Heart left ventricle (tissue), 16 donors: Measurements from ENCODE around the gene TRAIP. TPM values are rescaled to one million over a fixed set of nuclear protein-coding genes. Genes with fewer than 3 reads are reported as not detected.
A peak's percentile ranks its signal among the peaks of the same experiment; 100 is the strongest.

Experiments
- ATAC-seq, 4 donors: fragments of 200-7000 bp; cut with Tn5 transposase; one replicate each; pipeline ENCODE4 v1.9.1; 2020 to 2022; ENCODE audit warnings: moderate library complexity in 4 of 4, mild to moderate bottlenecking in 3 of 4, moderate number of reproducible peaks in 1 of 4
- DNase-seq, 5 donors: peaks; one replicate each; pipeline ENCODE4 v3.0.0-alpha.2; 2020
- H3K27ac ChIP-seq, 12 donors: fragments of 200-600 bp; sonication (generic) in 4 of 12; one replicate each; pipeline versions ENCODE4 v1.5.0 to v1.8.0; 2016 to 2022; ENCODE audit warnings: mild to moderate bottlenecking in 2 of 12
- H3K27me3 ChIP-seq, 9 donors: fragments of 200-600 bp; sonication (generic) in 2 of 9; one replicate each; pipeline versions ENCODE4 v1.5.1 to v1.8.0; 2016 to 2022; ENCODE audit warnings: mild to moderate bottlenecking in 3 of 9
- H3K36me3 ChIP-seq, 9 donors: fragments of 200-600 bp; sonication (generic) in 2 of 9; one replicate each; pipeline versions ENCODE4 v1.5.0 to v1.8.0; 2018 to 2022; ENCODE audit warnings: mild to moderate bottlenecking in 2 of 9
- H3K4me1 ChIP-seq, 12 donors: fragments of 200-600 bp; sonication (generic) in 4 of 12; one replicate each; pipeline versions ENCODE4 v1.5.0 to v1.8.0; 2016 to 2022; ENCODE audit warnings: mild to moderate bottlenecking in 3 of 12
- H3K4me3 ChIP-seq, 12 donors: fragments of 200-600 bp; sonication (generic) in 4 of 12; one replicate each; pipeline versions ENCODE4 v1.5.0 to v1.8.0; 2017 to 2022; ENCODE audit warnings: mild to moderate bottlenecking in 9 of 12, moderate library complexity in 4 of 12
- H3K9me3 ChIP-seq, 12 donors: fragments of 200-600 bp; sonication (generic) in 4 of 12; one replicate each; pipeline versions ENCODE4 v1.5.0 to v1.8.0; 2016 to 2022; ENCODE audit warnings: mild to moderate bottlenecking in 1 of 12
- CTCF ChIP-seq, 12 donors: fragments of 200-600 bp; sonication (generic) in 4 of 12; IDR thresholded peaks; one replicate each; pipeline versions ENCODE4 v1.5.0 to v1.8.0; 2018 to 2022; ENCODE audit warnings: antibody characterized with exemption in 12 of 12, mild to moderate bottlenecking in 5 of 12
- POLR2A ChIP-seq, 2 donors: fragments of 450-650 bp; IDR thresholded peaks; one replicate each; pipeline ENCODE4 v1.6.1; 2017; ENCODE audit warnings: antibody characterized with exemption in 2 of 2, mild to moderate bottlenecking in 2 of 2, moderate library complexity in 2 of 2
- WGBS, 4 donors: extraction: QIAGEN DNeasy Blood & Tissue Kit in 2 of 4; methylation state at CpG; one replicate each; pipeline versions ENCODE4 v1.1.5 to v1.1.7; 2013 to 2018; 5-methylcytosine and 5-hydroxymethylcytosine counted together
- intact Hi-C, 10 donors: fragments of 100-400 bp; cut with DNase I; formaldehyde crosslinking; loops; one replicate each; pipeline versions ENCODE4 v1.11.1 to v1.14.2; 2022
- polyA plus RNA-seq, 2 donors: library from polyadenylated mRNA; stranded (reverse); fragments of 200-250 nt; gene quantifications; one replicate each; pipeline ENCODE4 v1.2.3, GENCODE V29; 2013
- total RNA-seq, 9 donors: library from RNA; depleted of rRNA in 2 of 9; stranded (reverse); fragments of >200 nt in 2 of 9; fragmentation: NEBNext Ultra II Directional in 3 of 9; extraction: Animal tissue kit (Norgen Biotek cat#: 25700) in 3 of 9; gene quantifications; one replicate each; pipeline versions ENCODE4 v1.1.0 to v1.2.4, GENCODE V29; 2016 to 2023
- donor health status: ischemic (EF 13 %, LVEDD 7.1; RV severe dilation, severe dysfunction).
- donor health status: healthy with polysubstance abuse.
- donor health status: DM: no; HTN: yes; CAD: no.
- donor health status: DM: no; HTN: no; CAD: no.
- donor health status: ischemic (EF 25% LVEDD 6.9; RV normal size, moderate dysfunction).
- donor health status: ischemic (EF 25% LVEDD 5.7; RV mildly dilated, moderate dysfunction).
- donor health status: healthy.
- donor health status: DM: yes; HTN: yes; CAD: no.
- donor health status: ischemic (EF 35%, LVEDD 5.7; RV mildly dilated, moderate dysfunction).
- donor health status: nonischemic (EF 11% LVEDD 7.7; RV severe dilation, severe dysfunction).
- donor health status: DM: yes; HTN: yes; CAD: no.
- donor health status: PGD.
- donor health status: ischemic (EF 29% LVEDD 5.4; RV normal size, mild dysfunction).
- donor health status: nonischemic (EF 23%, LVEDD 6.1; RV moderate dilation, normal function).

Gene TRAIP
- total and polyA plus RNA-seq, 11 donors = 0.37 to 6.3 (median 0.99) TPM; not detected in 1

DNA sequence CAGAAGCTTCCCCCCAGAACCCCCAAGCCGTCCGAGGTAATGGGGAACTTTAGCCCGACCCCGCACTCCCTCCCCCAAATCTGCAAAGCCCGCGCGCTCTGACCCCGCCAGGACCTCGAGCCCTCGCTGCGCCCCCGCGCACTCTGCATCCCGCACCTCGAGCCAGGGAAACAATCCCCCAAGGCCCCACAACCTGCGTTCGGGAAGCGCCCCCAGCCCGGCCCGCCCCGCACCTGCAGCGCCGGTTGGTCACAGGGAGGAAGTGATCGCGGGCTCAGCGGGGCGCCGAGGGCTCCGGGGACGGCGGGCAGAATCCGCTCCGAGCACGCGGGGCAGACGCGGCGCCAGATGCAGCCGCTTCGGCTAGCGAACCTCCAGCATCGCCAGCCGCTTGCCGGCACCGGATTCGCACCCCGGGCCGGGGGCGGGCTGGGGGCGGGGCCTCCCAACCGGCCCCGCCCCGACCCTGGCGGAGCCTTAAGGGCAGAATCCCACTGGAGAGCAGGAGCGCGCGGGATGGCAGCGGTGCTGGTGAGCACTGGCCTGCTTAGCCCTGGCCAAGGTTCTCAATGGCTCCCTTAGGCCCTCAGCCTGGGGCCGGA lies 13.3 kb upstream of the TRAIP start, which contains the start of gene CAMKV:
CAMKV (minus strand) TSS at position 382 of the 602 bp plus-strand sequence. CDS start 7,518 bp downstream, outside the sequence.
- Histone ChIP-seq H3K27ac (no peak within 1 kb of the TSS), H3K4me1 (peaks cover 0 to 14% (median 11%) of the 10 kb centered on the region in 12 donors), H3K36me3 (no peaks in the 10 kb centered on the region), H3K4me3 (peak within 1 kb of the TSS; percentile 1 to 49 (median 34)), H3K9me3 (no peaks in the 10 kb centered on the region), H3K27me3 (peaks cover 10 to 45% (median 30%) of the 10 kb centered on the region in 9 donors)
- ATAC-seq (no peak), DNase-seq (no peak)
- no peak for TF ChIP-seq CTCF (IDR thresholded peaks at IDR 0.05)
- no peak for TF ChIP-seq POLR2A (IDR thresholded peaks at IDR 0.05)
- intact Hi-C loops = no loop called here
- 1 to 5% (median 3%) methylated on average over 22 to 59 of the region's 59 CpGs for WGBS, 4 donors

DNA sequence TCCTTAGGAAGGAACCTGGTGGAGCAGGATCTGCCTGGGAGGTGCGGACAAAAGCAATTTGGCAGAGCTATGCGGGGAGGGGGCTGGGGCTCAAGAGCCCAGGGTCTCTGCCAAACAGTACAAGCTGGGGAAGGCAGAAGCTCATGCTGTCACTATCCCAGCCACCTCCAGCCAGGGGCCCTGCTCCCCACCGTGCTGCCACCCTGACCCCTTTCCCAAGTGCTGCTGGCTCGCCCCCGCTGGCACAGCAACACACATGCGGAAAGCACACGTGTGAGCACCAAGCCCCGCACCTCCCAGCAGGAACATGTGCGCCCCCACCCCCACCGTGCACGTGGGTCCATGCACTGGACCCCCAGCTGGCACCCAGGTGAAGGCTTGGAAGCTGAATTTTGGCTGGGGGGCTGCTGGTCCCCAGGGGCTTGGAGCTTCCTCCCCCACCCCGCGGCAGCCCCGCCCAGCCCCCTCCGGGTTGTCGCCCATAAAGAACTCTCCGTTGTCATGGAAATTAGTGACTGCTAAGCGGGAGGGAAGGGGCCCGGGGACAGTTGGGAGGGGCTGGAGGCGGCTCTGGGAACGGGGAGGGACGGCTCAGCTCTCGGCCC lies 12.6 kb upstream of the TRAIP start:
- 3 to 13% (median 8%) methylated on average over 9 to 23 of the region's 23 CpGs for WGBS, 4 donors

GRCh38 chr3:49867871-49868321 lies 11.5 kb upstream of the TRAIP start:
- whole genome bisulfite sequencing, 4 donors = 14 to 23% (median 19%) methylated on average over 7 of the region's 7 CpGs
- no peak for TF ChIP-seq CTCF (IDR thresholded peaks at IDR 0.05)
- no peak for TF ChIP-seq POLR2A (IDR thresholded peaks at IDR 0.05)
- Histone ChIP-seq H3K4me3 (no peak overlapping the region), H3K27ac (no peak overlapping the region), H3K9me3 (no peaks in the 10 kb centered on the region), H3K4me1 (peaks cover 0 to 14% (median 11%) of the 10 kb centered on the region in 12 donors), H3K36me3 (no peaks in the 10 kb centered on the region), H3K27me3 (peaks cover 10 to 52% (median 30%) of the 10 kb centered on the region in 9 donors)
- DNase-seq (no peak), ATAC-seq (peak in 2 of 4 donors; percentile 42)
- intact Hi-C loops = no loop called here

More for the DNA sequence above, 12.6 kb upstream of the TRAIP start:
- ATAC-seq (no peak), DNase-seq (no peak)
- no peaks in the 10 kb centered on the region for H3K36me3 ChIP-seq
- intact Hi-C loops = no loop called here
- H3K27me3 ChIP-seq = peaks cover 10 to 45% (median 30%) of the 10 kb centered on the region in 9 donors
- H3K27ac ChIP-seq = no peak overlapping the region
- H3K4me3 ChIP-seq = peak overlapping the region in 10 of 12 donors; percentile 14 to 49 (median 37)
- TF ChIP-seq POLR2A (IDR thresholded peaks at IDR 0.05) = no peak
- TF ChIP-seq CTCF (IDR thresholded peaks at IDR 0.05) = no peak
- H3K9me3 ChIP-seq = no peaks in the 10 kb centered on the region
- H3K4me1 ChIP-seq = peaks cover 0 to 14% (median 11%) of the 10 kb centered on the region in 12 donors

- H3K36me3 ChIP-seq = no peaks in the 10 kb centered on the region
- H3K9me3 ChIP-seq = no peaks in the 10 kb centered on the region
- peaks cover 0 to 14% (median 11%) of the 10 kb centered on the region in 12 donors for H3K4me1 ChIP-seq
- whole genome bisulfite sequencing, 4 donors = 79 to 94% (median 89%) methylated on average over 1 of the region's 1 CpG
- H3K27ac ChIP-seq = no peak overlapping the region
- H3K27me3 ChIP-seq = peaks cover 10 to 52% (median 30%) of the 10 kb centered on the region in 9 donors
- TF ChIP-seq CTCF (IDR thresholded peaks at IDR 0.05) (no peak), POLR2A (IDR thresholded peaks at IDR 0.05) (no peak)
- no peak for ATAC-seq
- no peak for DNase-seq
- intact Hi-C loops = no loop called here
- no peak overlapping the region for H3K4me3 ChIP-seq
Measured at GRCh38 chr3:49867400-49867799, 11.0 kb upstream of the TRAIP start.
